NB4 (cell line): Measurements from ENCODE around the gene OMG.

Experiments
- MYC ChIP-seq: IDR thresholded peaks from 2 replicates; pipeline ENCODE4 v1.6.1; 2011; ENCODE audit warnings: low read depth, low read length
- POLR2A ChIP-seq: IDR thresholded peaks from 2 replicates; pipeline ENCODE4 v1.6.1; 2011; ENCODE audit warnings: mild to moderate bottlenecking; ENCODE audit not compliant: insufficient read length; ENCODE audit errors: extremely low read depth
- TF ChIP-seq, protein P1 (sequence below): IDR thresholded peaks from 2 replicates; pipeline ENCODE4 v1.6.1; 2011; ENCODE audit warnings: low read depth, low read length
- TF ChIP-seq, protein P2 (sequence below): IDR thresholded peaks from one replicate; pipeline ENCODE4 v1.5.1; 2012; ENCODE audit warnings: low read depth, low read length

DNA sequence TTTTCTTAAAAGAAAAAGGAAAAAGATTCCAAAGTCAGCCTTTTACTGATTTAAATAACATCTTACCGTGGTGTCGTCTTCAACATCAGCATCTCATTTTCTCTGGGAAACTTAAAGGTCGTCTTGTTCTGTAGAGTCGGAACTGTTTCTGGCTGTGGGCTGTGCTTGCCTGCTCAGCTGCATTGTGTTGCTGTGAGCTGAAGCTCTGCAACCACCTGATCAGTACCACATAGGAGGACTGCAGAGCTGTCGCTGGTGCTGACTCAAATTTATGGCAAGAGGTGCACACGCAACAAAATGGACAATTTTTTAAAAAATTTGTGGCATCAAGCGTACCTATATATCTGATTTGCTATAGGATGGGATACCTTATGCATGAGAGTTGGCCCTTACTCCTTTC is at the start of gene OMG:
- TF ChIP-seq, protein P1, sequence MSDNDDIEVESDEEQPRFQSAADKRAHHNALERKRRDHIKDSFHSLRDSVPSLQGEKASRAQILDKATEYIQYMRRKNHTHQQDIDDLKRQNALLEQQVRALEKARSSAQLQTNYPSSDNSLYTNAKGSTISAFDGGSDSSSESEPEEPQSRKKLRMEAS, result no peak
- TF ChIP-seq, protein P2, sequence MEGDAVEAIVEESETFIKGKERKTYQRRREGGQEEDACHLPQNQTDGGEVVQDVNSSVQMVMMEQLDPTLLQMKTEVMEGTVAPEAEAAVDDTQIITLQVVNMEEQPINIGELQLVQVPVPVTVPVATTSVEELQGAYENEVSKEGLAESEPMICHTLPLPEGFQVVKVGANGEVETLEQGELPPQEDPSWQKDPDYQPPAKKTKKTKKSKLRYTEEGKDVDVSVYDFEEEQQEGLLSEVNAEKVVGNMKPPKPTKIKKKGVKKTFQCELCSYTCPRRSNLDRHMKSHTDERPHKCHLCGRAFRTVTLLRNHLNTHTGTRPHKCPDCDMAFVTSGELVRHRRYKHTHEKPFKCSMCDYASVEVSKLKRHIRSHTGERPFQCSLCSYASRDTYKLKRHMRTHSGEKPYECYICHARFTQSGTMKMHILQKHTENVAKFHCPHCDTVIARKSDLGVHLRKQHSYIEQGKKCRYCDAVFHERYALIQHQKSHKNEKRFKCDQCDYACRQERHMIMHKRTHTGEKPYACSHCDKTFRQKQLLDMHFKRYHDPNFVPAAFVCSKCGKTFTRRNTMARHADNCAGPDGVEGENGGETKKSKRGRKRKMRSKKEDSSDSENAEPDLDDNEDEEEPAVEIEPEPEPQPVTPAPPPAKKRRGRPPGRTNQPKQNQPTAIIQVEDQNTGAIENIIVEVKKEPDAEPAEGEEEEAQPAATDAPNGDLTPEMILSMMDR, result no peak
- TF ChIP-seq POLR2A, result no peak
- no peak for TF ChIP-seq MYC
